ENCODE measurements around the gene TERT.
"Not testable (repeated sequence)": the region's sequence is repeated elsewhere in the genome, so short reads cannot be mapped to it uniquely, and the experiment has no call there.

DNA sequence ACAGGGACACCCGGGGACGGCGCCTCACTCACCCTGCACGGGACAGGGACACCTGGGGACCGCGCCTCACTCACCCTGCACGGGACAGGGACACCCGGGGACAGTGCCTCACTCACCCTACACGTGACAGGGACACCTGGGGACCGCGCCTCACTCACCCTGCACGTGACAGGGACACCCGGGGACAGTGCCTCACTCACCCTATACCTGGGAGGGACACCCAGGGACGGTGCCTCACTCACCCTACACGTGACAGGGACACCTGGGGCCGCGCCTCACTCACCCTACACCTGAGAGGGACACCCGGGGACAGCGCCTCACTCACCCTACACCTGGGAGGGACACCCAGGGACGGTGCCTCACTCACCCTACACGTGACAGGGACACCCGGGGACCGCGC is 3.9 kb downstream of the TERT start:
- TF ChIP-seq CTCF (conservative IDR thresholded peaks at IDR 0.05 in 1 of 2, IDR thresholded peaks at IDR 0.05 in 1 of 2; ENCODE audit: extremely low read depth in 1 of 2, insufficient read depth in 1 of 2, low read depth in 1 of 2, low read length in 2 of 2); EZH2 (IDR thresholded peaks at IDR 0.05; ENCODE audit: borderline replicate concordance, low read length): not testable (repeated sequence)

Measured in mammary epithelial cell (primary cell).